H9 (cell line): ENCODE data around the gene LHFPL2. TPM values are rescaled to one million over a fixed set of nuclear protein-coding genes. Genes with fewer than 3 reads are reported as not detected.

Source experiments
- DNase-seq: peaks from one replicate; pipeline ENCODE4 v3.0.0-alpha.2; 2017
- H2AFZ ChIP-seq: one replicate; pipeline ENCODE4 v1.6.1; 2013; ENCODE audit warnings: mild to moderate bottlenecking, low read length, control low read depth, moderate library complexity
- H2AK5ac ChIP-seq: 2 replicates; pipeline ENCODE4 v1.6.1; 2013; ENCODE audit warnings: low read length, control low read depth, mixed read lengths; ENCODE audit not compliant: insufficient read length
- H2BK120ac ChIP-seq: one replicate; pipeline ENCODE4 v1.6.1; 2013; ENCODE audit warnings: low read depth, mild to moderate bottlenecking, low read length, control low read depth, inconsistent platforms; ENCODE audit not compliant: poor library complexity, severe bottlenecking
- H2BK12ac ChIP-seq: 2 replicates; pipeline ENCODE4 v1.6.1; 2013; ENCODE audit warnings: low read length, control low read depth, mixed read lengths, low read depth; ENCODE audit not compliant: insufficient read length
- H2BK15ac ChIP-seq: 2 replicates; pipeline ENCODE4 v1.6.1; 2013; ENCODE audit warnings: low read depth, low read length, control low read depth
- H2BK20ac ChIP-seq: one replicate; pipeline ENCODE4 v1.6.1; 2013; ENCODE audit warnings: low read depth, mild to moderate bottlenecking, low read length, control low read depth, inconsistent platforms; ENCODE audit not compliant: poor library complexity, severe bottlenecking
- H2BK5ac ChIP-seq: 2 replicates; pipeline ENCODE4 v1.6.1; 2013; ENCODE audit warnings: low read length, control low read depth, mixed read lengths; ENCODE audit not compliant: insufficient read length
- H3K14ac ChIP-seq: 2 replicates; pipeline ENCODE4 v1.6.1; 2013; ENCODE audit warnings: low read length, control low read depth; ENCODE audit not compliant: insufficient read depth
- H3K18ac ChIP-seq: 2 replicates; pipeline ENCODE4 v1.6.1; 2013; ENCODE audit warnings: low read depth, mild to moderate bottlenecking, mixed read lengths, low read length, control low read depth; ENCODE audit not compliant: insufficient read length
- H3K23ac ChIP-seq: 2 replicates; pipeline ENCODE4 v1.6.1; 2013; ENCODE audit warnings: low read length, control low read depth, mixed read lengths, low read depth; ENCODE audit not compliant: insufficient read length
- H3K23me2 ChIP-seq: 2 replicates; pipeline ENCODE4 v1.6.1; 2013; ENCODE audit warnings: low read depth, mild to moderate bottlenecking, mixed read lengths, low read length, control low read depth; ENCODE audit not compliant: insufficient read length, poor library complexity, severe bottlenecking
- H3K27ac ChIP-seq: 2 replicates; pipeline ENCODE4 v1.5.1; 2013; ENCODE audit warnings: low read length, control low read depth, mixed read lengths, low read depth; ENCODE audit not compliant: insufficient read length
- H3K27me3 ChIP-seq: 2 replicates; pipeline ENCODE4 v1.6.1; 2013; ENCODE audit warnings: low read length, control low read depth, inconsistent platforms; ENCODE audit not compliant: insufficient read depth
- H3K4ac ChIP-seq: 2 replicates; pipeline ENCODE4 v1.6.1; 2013; ENCODE audit warnings: low read depth, mild to moderate bottlenecking, control low read depth, inconsistent platforms, low read length, moderate library complexity
- H3K4me1 ChIP-seq: 2 replicates; pipeline ENCODE4 v1.6.1; 2013; ENCODE audit warnings: low read length, control low read depth, inconsistent platforms; ENCODE audit not compliant: insufficient read depth
- H3K4me2 ChIP-seq: 2 replicates; pipeline ENCODE4 v1.6.1; 2013; ENCODE audit warnings: low read length, control low read depth, mixed read lengths; ENCODE audit not compliant: insufficient read length, insufficient read depth
- H3K56ac ChIP-seq: 2 replicates; pipeline ENCODE4 v1.6.1; 2013; ENCODE audit warnings: low read depth, mild to moderate bottlenecking, mixed read lengths, low read length, control low read depth; ENCODE audit not compliant: insufficient read length
- H3K79me1 ChIP-seq: 2 replicates; pipeline ENCODE4 v1.6.1; 2013; ENCODE audit warnings: low read depth, mild to moderate bottlenecking, moderate library complexity, low read length, control low read depth, inconsistent platforms; ENCODE audit not compliant: insufficient read depth, poor library complexity, severe bottlenecking
- H3K79me2 ChIP-seq: 2 replicates; pipeline ENCODE4 v1.6.1; 2013; ENCODE audit warnings: low read length, control low read depth, inconsistent platforms; ENCODE audit not compliant: insufficient read depth
- H3K9ac ChIP-seq: 2 replicates; pipeline ENCODE4 v1.6.1; 2013; ENCODE audit warnings: low read length, control low read depth, mixed read lengths; ENCODE audit not compliant: insufficient read length; ENCODE audit errors: extremely low read depth
- H3K9me3 ChIP-seq: one replicate; pipeline ENCODE4 v1.6.1; 2013; ENCODE audit warnings: low read depth, low read length, inconsistent platforms; ENCODE audit not compliant: control insufficient read depth
- H3T11ph ChIP-seq: one replicate; pipeline ENCODE4 v1.6.1; 2013; ENCODE audit warnings: mild to moderate bottlenecking, low read length, control low read depth, inconsistent platforms
- H4K20me1 ChIP-seq: one replicate; pipeline ENCODE4 v1.6.1; 2013; ENCODE audit not compliant: control insufficient read depth, insufficient read length, insufficient read depth
- H4K5ac ChIP-seq: 2 replicates; pipeline ENCODE4 v1.6.1; 2013; ENCODE audit warnings: low read depth, mild to moderate bottlenecking, mixed read lengths, low read length, control low read depth; ENCODE audit not compliant: insufficient read length
- H4K8ac ChIP-seq: replicated peaks from 2 replicates; pipeline ENCODE4 v1.6.1; 2013; ENCODE audit warnings: low read length, control low read depth, mixed read lengths, low read depth; ENCODE audit not compliant: insufficient read length
- H4K91ac ChIP-seq: 2 replicates; pipeline ENCODE4 v1.6.1; 2013; ENCODE audit warnings: low read depth, mild to moderate bottlenecking, moderate library complexity, mixed read lengths, low read length, control low read depth; ENCODE audit not compliant: insufficient read length
- H3K27ac Mint-ChIP-seq, 3 experiments: 2 replicates in 2 of 3; 3 replicates in 1 of 3; pipeline ENCODE4 v1.8.0; 2020 to 2021; ENCODE audit warnings: mixed read lengths in 3 of 3, mild to moderate bottlenecking in 1 of 3, moderate library complexity in 1 of 3
- H3K27me3 Mint-ChIP-seq: 2 replicates; pipeline ENCODE4 v1.8.0; 2021; ENCODE audit warnings: low read depth, mild to moderate bottlenecking, moderate library complexity, mixed read lengths
- H3K36me3 Mint-ChIP-seq, 3 experiments: 2 replicates in 2 of 3; 3 replicates in 1 of 3; pipeline ENCODE4 v1.8.0; 2020 to 2021; ENCODE audit warnings: low read depth in 3 of 3, mixed read lengths in 3 of 3; ENCODE audit not compliant: insufficient read depth in 1 of 3
- H3K4me1 Mint-ChIP-seq, 2 experiments: 2 replicates each; pipeline ENCODE4 v1.8.0; 2020; ENCODE audit warnings: mixed read lengths in 2 of 2
- H3K4me3 Mint-ChIP-seq, 2 experiments: 2 replicates in 1 of 2; 3 replicates in 1 of 2; pipeline ENCODE4 v1.8.0; 2020 to 2021; ENCODE audit warnings: mild to moderate bottlenecking in 2 of 2, mixed read lengths in 2 of 2, moderate library complexity in 1 of 2
- H3K9me3 Mint-ChIP-seq, 2 experiments: 2 replicates in 1 of 2; 3 replicates in 1 of 2; pipeline ENCODE4 v1.8.0; 2020; ENCODE audit warnings: mild to moderate bottlenecking in 2 of 2, mixed read lengths in 2 of 2, moderate library complexity in 1 of 2
- WGBS: extraction: QIAGEN DNeasy Blood & Tissue Kit; methylation state at CpG from one replicate; pipeline ENCODE4 v1.1.7; 2013; ENCODE audit warnings: missing lambda C conversion rate, low lambda C conversion rate, mixed read lengths; ENCODE audit not compliant: insufficient read length; ENCODE audit errors: extremely low coverage; 5-methylcytosine and 5-hydroxymethylcytosine counted together
- total RNA-seq: library from RNA; stranded (reverse); gene quantifications from 2 replicates; pipeline ENCODE4 v1.2.1, GENCODE V29; 2021
- TF ChIP-seq, protein P1 (sequence below): fragments of 200-600 bp; sonication (generic); conservative IDR thresholded peaks from 3 replicates; pipeline ENCODE4 v1.8.0; 2021; ENCODE audit warnings: antibody characterized with exemption, mild to moderate bottlenecking

LHFPL2 gene
- total RNA-seq, 1 experiment from 2014 or later: 26.3 TPM

DNA sequence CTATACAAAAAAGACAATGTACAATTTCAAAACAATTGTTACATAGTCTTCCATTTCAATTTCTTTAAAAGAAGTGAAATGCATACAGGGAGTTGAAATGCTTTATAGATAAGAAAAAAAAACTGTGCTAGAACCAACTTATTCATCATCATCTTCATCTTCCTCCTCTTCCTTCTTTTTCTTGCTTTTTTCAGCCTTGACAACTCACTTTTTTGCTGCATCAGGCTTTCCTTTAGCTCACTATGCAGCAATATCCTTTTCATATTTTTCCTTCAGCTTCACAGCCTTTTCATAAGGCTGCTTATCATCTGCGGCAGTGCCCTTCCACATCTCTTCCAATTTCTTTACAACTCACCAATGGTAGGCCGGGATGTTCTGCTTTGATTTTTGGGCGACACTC is 4.4 kb downstream of the LHFPL2 start:
- Histone ChIP-seq H3K56ac (no peak overlapping the region), H2BK15ac (no peak overlapping the region), H3K9ac (no peak overlapping the region), H3K23me2 (peaks cover 8% of the 10 kb centered on the region), H2BK20ac (no peak overlapping the region), H3K79me1 (no peaks in the 10 kb centered on the region), H2AK5ac (no peak overlapping the region), H4K8ac (no peak overlapping the region), H4K20me1 (no peaks in the 10 kb centered on the region), H3T11ph (no peak overlapping the region), H3K27me3 (no peaks in the 10 kb centered on the region), H3K18ac (no peak overlapping the region), H3K4me1 (peaks cover 15% of the 10 kb centered on the region), H2BK12ac (no peak overlapping the region), H3K9me3 (no peaks in the 10 kb centered on the region), H2BK5ac (no peak overlapping the region), H2AFZ (no peak overlapping the region), H3K79me2 (peaks cover 43% of the 10 kb centered on the region; the same call in 1 of the 2 replicates), H3K27ac (no peak overlapping the region), H3K4ac (no peak overlapping the region), H4K91ac (no peak overlapping the region), H3K23ac (no peak overlapping the region), H2BK120ac (no peak overlapping the region), H3K4me2 (no peak overlapping the region), H4K5ac (no peak overlapping the region), H3K14ac (no peak overlapping the region)
- Mint-ChIP-seq H3K9me3 (no peaks in the 10 kb centered on the region), H3K4me1 (peaks cover 42 to 54% of the 10 kb centered on the region in 2 experiments), H3K27me3 (no peaks in the 10 kb centered on the region), H3K27ac (no peak overlapping the region), H3K36me3 (peaks cover 15 to 27% (median 18%) of the 10 kb centered on the region in 3 experiments), H3K4me3 (no peak overlapping the region)
- no peak for DNase-seq
- TF ChIP-seq, protein P1, sequence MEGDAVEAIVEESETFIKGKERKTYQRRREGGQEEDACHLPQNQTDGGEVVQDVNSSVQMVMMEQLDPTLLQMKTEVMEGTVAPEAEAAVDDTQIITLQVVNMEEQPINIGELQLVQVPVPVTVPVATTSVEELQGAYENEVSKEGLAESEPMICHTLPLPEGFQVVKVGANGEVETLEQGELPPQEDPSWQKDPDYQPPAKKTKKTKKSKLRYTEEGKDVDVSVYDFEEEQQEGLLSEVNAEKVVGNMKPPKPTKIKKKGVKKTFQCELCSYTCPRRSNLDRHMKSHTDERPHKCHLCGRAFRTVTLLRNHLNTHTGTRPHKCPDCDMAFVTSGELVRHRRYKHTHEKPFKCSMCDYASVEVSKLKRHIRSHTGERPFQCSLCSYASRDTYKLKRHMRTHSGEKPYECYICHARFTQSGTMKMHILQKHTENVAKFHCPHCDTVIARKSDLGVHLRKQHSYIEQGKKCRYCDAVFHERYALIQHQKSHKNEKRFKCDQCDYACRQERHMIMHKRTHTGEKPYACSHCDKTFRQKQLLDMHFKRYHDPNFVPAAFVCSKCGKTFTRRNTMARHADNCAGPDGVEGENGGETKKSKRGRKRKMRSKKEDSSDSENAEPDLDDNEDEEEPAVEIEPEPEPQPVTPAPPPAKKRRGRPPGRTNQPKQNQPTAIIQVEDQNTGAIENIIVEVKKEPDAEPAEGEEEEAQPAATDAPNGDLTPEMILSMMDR: no peak
- WGBS: no CpG with 5 or more reads among the region's 3 CpGs
